Measurements from ENCODE around the gene CALR3. TPM values are rescaled to one million over a fixed set of nuclear protein-coding genes. Genes with fewer than 3 reads are reported as not detected.
A peak's percentile ranks its signal among the peaks of the same experiment; 100 is the strongest.

CALR3 gene
- total and polyA plus RNA-seq, 2 of the 13 experiments (the other 11 are each of a cell fraction or from before 2014, with no cell fraction given), result not detected

- TF ChIP-seq KLF12 (CRISPR knock-in tag; IDR thresholded peaks at IDR 0.05; ENCODE audit: borderline replicate concordance), result no peak
- no peak for TF ChIP-seq SRSF9 (IDR thresholded peaks at IDR 0.05; ENCODE audit: borderline replicate concordance, insufficient read depth, low read depth, low read length, poor library complexity, severe bottlenecking)
- TF ChIP-seq ZNF841 (CRISPR knock-in tag; IDR thresholded peaks at IDR 0.05; ENCODE audit: borderline replicate concordance), result no peak
- TF ChIP-seq ZNF839 (CRISPR knock-in tag; IDR thresholded peaks at IDR 0.05; ENCODE audit: borderline replicate concordance), result no peak
- no peak for TF ChIP-seq CSRNP2 (CRISPR knock-in tag; conservative IDR thresholded peaks at IDR 0.05; ENCODE audit: low read depth)
- TF ChIP-seq HNRNPL (IDR thresholded peaks at IDR 0.05; ENCODE audit: low read depth, low read length), result no peak
- no peak for TF ChIP-seq ZBTB46 (CRISPR knock-in tag; IDR thresholded peaks at IDR 0.05; ENCODE audit: borderline replicate concordance)
- 0 out of 2 replicates have a peak, but pooled peaks have one; percentile 18 for TF ChIP-seq UBTF (CRISPR knock-in tag; IDR thresholded peaks at IDR 0.05)
- TF ChIP-seq TOPORS (CRISPR knock-in tag; IDR thresholded peaks at IDR 0.05), result no peak
- peak; percentile 89 for TF ChIP-seq ARNTL (CRISPR knock-in tag; IDR thresholded peaks at IDR 0.05)
- no peak for TF ChIP-seq FOXA1 (IDR thresholded peaks at IDR 0.05)
- no peak for TF ChIP-seq FOXA1 (CRISPR knock-in tag; IDR thresholded peaks at IDR 0.05)
- TF ChIP-seq TSC22D2 (CRISPR knock-in tag; IDR thresholded peaks at IDR 0.05; ENCODE audit: borderline replicate concordance), result no peak
- no peak for TF ChIP-seq ZBTB8A (CRISPR knock-in tag; IDR thresholded peaks at IDR 0.05; ENCODE audit: borderline replicate concordance, low read depth)
- no peak for TF ChIP-seq ARHGAP35 (CRISPR knock-in tag; IDR thresholded peaks at IDR 0.05; ENCODE audit: borderline replicate concordance)
- TF ChIP-seq ZNF605 (CRISPR knock-in tag; IDR thresholded peaks at IDR 0.05), result peak; percentile 33; the same call in 1 of the 2 replicates
- TF ChIP-seq, protein P1, sequence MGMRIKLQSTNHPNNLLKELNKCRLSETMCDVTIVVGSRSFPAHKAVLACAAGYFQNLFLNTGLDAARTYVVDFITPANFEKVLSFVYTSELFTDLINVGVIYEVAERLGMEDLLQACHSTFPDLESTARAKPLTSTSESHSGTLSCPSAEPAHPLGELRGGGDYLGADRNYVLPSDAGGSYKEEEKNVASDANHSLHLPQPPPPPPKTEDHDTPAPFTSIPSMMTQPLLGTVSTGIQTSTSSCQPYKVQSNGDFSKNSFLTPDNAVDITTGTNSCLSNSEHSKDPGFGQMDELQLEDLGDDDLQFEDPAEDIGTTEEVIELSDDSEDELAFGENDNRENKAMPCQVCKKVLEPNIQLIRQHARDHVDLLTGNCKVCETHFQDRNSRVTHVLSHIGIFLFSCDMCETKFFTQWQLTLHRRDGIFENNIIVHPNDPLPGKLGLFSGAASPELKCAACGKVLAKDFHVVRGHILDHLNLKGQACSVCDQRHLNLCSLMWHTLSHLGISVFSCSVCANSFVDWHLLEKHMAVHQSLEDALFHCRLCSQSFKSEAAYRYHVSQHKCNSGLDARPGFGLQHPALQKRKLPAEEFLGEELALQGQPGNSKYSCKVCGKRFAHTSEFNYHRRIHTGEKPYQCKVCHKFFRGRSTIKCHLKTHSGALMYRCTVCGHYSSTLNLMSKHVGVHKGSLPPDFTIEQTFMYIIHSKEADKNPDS (CRISPR knock-in tag; IDR thresholded peaks at IDR 0.05), result no peak
- no peak for TF ChIP-seq CREM (IDR thresholded peaks at IDR 0.05)
- TF ChIP-seq CREM (CRISPR knock-in tag; IDR thresholded peaks at IDR 0.05), result no peak
- no peak for TF ChIP-seq ZNF530 (CRISPR knock-in tag; IDR thresholded peaks at IDR 0.05; ENCODE audit: low read depth)
- TF ChIP-seq GATA4 (IDR thresholded peaks at IDR 0.05; ENCODE audit: borderline replicate concordance, low read depth), result no peak
Observed at GRCh38 chr19:16446724-16447368, 49.1 kb downstream of the CALR3 start (continued).
